ENCODE measurements around the gene IFNW1. TPM values are rescaled to one million over a fixed set of nuclear protein-coding genes. Genes with fewer than 3 reads are reported as not detected.

IFNW1 gene
- total RNA-seq, 1 donor from 2014 or later, result 0.48 TPM

DNA sequence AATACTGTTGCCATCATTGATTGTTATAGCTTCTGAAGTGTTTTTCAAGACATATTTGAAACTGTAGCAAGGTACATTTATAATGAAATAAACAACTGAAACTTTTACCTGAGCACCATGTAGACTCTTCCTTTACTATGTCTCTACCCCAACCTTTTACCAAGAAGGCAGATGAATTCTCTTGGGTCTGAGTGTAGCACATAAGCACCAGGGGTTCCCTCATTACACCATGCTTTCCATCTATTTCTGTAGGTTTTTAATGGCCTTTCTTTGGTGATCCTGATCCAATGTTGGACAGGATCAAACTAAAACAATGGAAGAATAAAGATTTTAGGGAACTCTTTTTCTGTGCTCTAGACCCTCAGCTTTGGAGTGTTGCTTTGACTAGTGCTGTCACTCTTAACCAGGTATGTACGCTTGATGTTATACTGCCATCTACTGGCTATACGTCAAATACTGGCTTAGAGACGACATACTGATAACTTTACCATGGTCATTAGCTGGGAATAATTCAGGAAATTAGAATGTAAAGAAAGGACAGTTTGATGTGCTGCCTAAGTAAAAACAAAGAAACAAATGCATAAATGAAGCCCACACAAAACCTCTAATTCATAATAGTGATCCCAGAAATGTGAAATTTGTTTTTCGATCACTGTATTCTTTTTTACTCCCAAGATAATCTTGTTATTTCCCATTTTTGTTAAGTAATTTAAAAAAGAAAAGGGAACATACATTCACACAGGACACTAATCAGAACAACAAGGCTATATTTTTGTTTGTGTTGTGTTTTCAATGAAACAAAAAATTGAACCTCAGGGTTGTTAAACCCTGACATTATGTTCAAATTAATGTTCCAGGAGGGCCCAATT lies 30.7 kb downstream of the IFNW1 start:
- DNase-seq (ENCODE audit: low spot score), result peak; percentile 77

DNA sequence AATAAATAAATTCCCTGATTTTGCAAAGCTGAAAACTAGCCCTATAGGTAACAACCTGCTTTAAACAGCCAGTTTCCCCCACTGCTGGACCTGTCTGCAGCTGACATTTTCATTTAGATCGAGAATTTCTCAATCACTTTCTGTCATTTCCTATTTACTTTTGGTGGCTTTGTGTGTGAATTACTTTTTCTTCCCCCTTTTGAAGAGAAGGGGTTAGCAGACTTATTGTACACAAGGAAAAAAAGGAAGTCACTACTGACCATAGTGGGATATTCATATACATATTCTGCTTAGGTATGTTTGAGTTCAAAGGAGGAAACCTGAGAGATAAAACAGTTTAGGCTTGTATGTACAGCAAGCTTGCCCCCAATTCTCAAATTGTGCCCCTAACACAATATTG lies 36.8 kb downstream of the IFNW1 start:
- no peak for DNase-seq (ENCODE audit: low spot score)

DNA sequence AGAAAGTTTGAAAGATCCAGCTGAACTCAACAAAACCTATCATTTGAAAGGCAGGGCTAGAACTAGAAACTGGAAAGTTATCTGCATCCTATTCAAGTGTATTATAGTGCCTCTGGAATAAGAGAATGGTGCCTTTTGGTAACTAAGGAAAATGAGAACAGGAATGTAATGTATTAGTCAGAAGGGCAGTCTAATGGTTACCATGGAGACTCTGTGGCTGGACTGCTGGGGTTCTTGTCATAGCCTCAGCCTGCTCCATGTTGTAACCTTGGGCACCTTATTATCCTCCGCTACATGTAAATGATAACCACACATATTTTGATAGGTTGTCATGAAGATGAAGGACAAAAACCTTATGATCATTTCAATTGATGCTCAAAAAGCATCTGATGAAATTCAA lies 39.3 kb downstream of the IFNW1 start:
- no peak for DNase-seq (ENCODE audit: low spot score)

DNA sequence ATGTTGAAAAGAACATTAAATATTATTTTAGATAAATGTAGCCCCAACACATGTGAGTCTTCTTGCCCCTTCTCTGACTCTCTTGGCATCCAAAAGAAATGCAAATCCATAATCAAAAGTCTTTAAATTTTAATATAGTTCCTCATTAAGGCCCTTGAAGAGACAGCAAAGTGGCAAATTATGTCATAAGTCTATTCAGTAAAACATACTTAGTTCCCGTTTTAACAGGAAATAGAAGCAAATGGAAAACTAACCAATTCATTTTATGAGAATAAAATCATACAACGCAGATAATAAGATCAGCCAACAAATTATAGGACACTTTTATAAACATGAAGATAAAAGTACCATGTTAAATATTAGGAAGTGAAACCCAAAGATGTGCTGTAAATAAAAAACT lies 43.8 kb downstream of the IFNW1 start:
- no peak for DNase-seq (ENCODE audit: low spot score)

DNA sequence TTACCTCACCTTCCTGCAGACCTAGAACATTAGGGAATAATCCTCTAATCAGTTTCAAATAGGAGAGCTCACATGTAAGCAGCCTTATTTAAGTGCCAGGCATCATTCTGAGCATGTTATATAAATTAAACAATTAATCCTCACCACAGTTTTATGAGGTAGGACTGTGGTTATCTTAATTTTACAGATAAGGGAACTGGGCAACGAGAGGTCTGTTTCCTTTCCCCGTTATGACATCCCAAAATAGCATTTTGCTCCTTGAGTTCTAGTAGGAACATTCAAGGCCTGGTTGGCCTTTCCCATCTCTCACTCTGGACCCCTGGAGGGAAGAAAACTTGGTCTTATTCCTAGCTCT lies 44.8 kb downstream of the IFNW1 start:
- DNase-seq (ENCODE audit: low spot score), result peak; percentile 24

DNA sequence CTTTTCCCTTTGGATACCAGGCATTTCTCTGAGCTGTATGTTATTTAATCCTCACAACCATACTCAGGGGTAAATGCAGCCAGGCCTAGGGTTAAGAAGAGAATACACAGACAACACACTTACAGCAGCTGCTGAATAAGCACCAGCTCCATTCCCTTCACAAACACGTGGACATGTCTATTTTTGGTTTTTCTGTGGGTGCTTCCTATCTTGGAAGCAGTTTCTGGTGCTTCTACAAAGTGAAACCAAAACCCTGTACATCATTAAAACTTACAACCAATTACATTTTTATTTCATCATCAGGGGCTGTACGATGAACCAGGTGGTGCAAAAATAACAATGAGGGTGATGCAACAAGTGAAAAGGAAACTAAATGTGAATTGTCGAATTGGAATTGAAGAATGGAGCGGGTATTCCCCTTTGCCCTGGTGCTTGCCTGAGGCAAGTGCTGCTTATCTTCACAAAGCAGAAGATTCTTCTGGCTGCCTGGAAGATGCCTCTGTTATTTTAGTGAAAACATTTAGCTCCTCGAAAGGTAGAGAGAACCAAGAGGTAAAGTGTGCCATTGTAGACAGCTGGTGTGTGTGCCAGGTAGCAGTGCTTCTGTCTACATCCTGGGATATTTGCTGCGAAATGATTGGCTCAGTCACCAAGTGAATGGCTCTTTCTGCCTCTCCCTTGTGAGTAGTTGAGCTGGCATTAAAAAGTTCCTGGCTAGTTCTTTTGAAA lies 45.3 kb downstream of the IFNW1 start:
- peak; percentile 72 for DNase-seq (ENCODE audit: low spot score)

DNA sequence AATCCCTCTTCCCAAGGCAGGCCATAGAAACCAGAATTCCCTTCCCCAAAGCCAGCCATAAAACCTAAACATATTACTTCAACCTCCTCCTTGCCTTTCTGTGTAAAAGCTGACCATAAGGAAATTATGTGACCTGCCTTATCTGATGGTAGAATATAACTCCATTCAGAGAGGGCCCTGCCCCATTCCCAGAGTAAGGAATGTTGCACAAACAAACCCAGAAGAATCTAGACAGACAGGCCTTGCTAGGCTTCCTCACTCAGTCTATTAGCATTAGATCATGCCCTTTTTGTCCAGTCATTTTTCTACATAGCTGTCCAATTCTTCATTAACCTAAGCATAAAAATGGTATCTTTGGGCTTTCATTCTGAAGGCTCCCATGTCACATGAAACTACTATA lies 46.1 kb downstream of the IFNW1 start:
- no peak for DNase-seq (ENCODE audit: low spot score)

Other genes with a start within 250 kb of the IFNW1 start
- gene HACD4, start 110.2 kb downstream of the IFNW1 start, total RNA-seq (ENCODE audit: insufficient read depth, low replicate concordance), result 8.7 TPM
- gene IFNB1, start 63.9 kb downstream of the IFNW1 start, total RNA-seq (ENCODE audit: insufficient read depth, low replicate concordance), result 5.8 TPM
- gene IFNA21, start 24.8 kb upstream of the IFNW1 start, total RNA-seq (ENCODE audit: insufficient read depth, low replicate concordance), result 18.5 TPM
- 5.1 TPM for gene IFNA4, start 45.8 kb upstream of the IFNW1 start, total RNA-seq (ENCODE audit: insufficient read depth, low replicate concordance)
- 4.8 TPM for gene IFNA7, start 60.4 kb upstream of the IFNW1 start, total RNA-seq (ENCODE audit: insufficient read depth, low replicate concordance)
- 2.6 TPM for gene IFNA10, start 65.3 kb upstream of the IFNW1 start, total RNA-seq (ENCODE audit: insufficient read depth, low replicate concordance)
- 0.72 TPM for gene IFNA16, start 75.5 kb upstream of the IFNW1 start, total RNA-seq (ENCODE audit: insufficient read depth, low replicate concordance)
- 3.1 TPM for gene IFNA17, start 86.4 kb upstream of the IFNW1 start, total RNA-seq (ENCODE audit: insufficient read depth, low replicate concordance)
- 3.1 TPM for gene IFNA14, start 98.2 kb upstream of the IFNW1 start, total RNA-seq (ENCODE audit: insufficient read depth, low replicate concordance)
- not detected for gene IFNA5, start 163.5 kb upstream of the IFNW1 start, total RNA-seq (ENCODE audit: insufficient read depth, low replicate concordance)
- 42.9 TPM for gene KLHL9, start 193.6 kb upstream of the IFNW1 start, total RNA-seq (ENCODE audit: insufficient read depth, low replicate concordance)
- 0.72 TPM for gene IFNA6, start 209.1 kb upstream of the IFNW1 start, total RNA-seq (ENCODE audit: insufficient read depth, low replicate concordance)
- gene IFNA13, start 226.2 kb upstream of the IFNW1 start, total RNA-seq (ENCODE audit: insufficient read depth, low replicate concordance), result 8.2 TPM
- gene IFNA2, start 243.6 kb upstream of the IFNW1 start, total RNA-seq (ENCODE audit: insufficient read depth, low replicate concordance), result 5.8 TPM

All from umbilical cord (tissue), 2 donors.